GM12892 (cell line): ENCODE results near the gene APOBEC3F.
"Not testable (repeated sequence)": the region's sequence is repeated elsewhere in the genome, so short reads cannot be mapped to it uniquely, and the experiment has no call there.

Experiments
- POLR2AphosphoS5 ChIP-seq: IDR thresholded peaks from 2 replicates; pipeline ENCODE4 v1.6.1; 2011; ENCODE audit warnings: low read depth, low read length, control low read depth
- TAF1 ChIP-seq: IDR thresholded peaks from 2 replicates; pipeline ENCODE4 v1.6.1; 2011; ENCODE audit warnings: low read depth, mild to moderate bottlenecking, control low read depth, low read length, borderline replicate concordance

- not testable (repeated sequence) for TF ChIP-seq POLR2AphosphoS5, TAF1
Observed at GRCh38 chr22:39077026-39077840, 36.6 kb downstream of the APOBEC3F start, which contains the start of gene APOBEC3G.
